GM12874 (cell line): ENCODE data around the gene C9orf50.

Source experiments
- CTCF ChIP-seq: IDR thresholded peaks from 2 replicates; pipeline ENCODE4 v1.5.1; 2011; ENCODE audit warnings: low read depth, mild to moderate bottlenecking, control low read depth, low read length, moderate library complexity; ENCODE audit not compliant: insufficient read depth

C9orf50 gene, protein sequence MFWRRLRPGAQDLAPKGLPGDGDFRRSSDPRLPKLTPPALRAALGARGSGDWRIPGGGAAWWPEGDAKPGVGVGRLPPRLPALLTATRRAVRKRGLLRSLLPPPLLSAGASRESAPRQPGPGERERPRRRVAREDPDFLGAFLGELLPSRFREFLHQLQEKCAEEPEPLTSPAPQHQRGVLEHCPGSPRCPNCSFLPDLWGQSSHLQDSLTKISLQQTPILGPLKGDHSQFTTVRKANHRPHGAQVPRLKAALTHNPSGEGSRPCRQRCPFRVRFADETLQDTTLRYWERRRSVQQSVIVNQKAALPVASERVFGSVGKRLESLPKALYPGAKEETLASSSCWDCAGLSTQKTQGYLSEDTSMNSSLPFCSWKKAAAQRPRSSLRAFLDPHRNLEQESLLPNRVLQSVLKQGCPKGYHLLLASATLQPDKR

DNA sequence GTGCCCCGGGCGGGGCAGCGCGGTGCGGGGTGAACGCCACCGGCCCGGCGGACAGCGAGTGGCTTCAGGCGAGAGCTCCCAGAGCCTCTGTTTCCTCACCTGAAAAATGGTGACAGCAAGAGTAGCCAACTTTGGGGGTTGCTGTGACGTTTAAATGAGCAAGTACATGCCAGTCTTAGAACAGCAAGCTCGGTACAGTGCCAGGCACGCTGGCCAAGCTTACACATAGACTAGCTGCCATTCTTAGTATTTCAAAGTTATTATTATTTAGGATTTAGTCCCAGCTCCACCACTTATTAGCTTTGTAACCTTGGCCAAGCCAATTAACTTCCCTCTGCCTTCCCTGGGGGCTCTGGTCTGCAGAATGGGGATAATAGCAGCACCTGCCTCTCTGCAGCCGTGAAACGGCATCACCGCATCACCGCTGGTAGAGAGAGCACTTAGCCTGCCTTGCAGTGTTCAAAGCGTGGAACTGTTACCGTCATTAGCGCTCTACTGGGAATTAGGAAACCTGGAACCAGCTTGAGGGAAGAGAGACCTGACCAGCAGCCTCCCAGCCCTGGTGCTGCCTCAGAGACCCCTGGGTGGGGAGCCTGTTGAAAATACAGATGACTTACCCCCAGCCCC is at the start of gene C9orf50:
Gene C9orf50 (minus strand): TSS at position 433 of the 627 bp plus-strand sequence. CDS start 527 bp downstream, outside the sequence.
- TF ChIP-seq CTCF = no peak

GRCh38 chr9:129669946-129670345 is 49.0 kb upstream of the C9orf50 start:
- TF ChIP-seq CTCF = no peak

DNA sequence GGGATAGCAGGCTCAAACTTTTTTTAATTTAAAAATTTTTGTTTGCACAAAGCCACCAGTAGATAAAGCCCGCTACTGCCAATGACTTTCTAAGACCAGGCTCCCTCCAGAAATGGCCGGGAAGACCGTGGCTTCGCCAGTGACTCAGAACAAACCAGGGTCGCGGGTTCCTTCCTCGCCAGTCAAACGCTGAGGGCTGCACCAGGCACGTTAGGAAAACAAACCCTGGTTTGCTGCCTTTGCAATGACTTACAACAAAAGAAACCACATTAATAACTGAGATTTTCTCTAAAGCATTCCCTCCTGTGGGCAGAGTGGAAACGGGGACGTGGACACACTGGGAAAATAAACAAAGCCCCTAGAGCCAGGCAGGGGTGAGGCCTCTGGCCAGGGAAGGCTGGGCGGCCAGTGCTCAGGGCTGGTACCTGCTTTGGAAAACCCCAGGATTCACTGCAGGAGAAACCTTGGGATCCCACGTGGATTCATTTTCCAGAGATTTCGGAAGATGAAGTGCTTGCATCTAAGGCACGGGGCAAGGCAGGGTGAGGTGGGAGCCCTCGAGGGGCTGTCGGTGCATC is 48.3 kb upstream of the C9orf50 start:
- no peak for TF ChIP-seq CTCF

- no peak for TF ChIP-seq CTCF
Observed at GRCh38 chr9:129667850-129668249, 46.9 kb upstream of the C9orf50 start.

- TF ChIP-seq CTCF = no peak
Observed at GRCh38 chr9:129667378-129667777, 46.5 kb upstream of the C9orf50 start.

- TF ChIP-seq CTCF = no peak
Observed at GRCh38 chr9:129666575-129666974, 45.7 kb upstream of the C9orf50 start.

DNA sequence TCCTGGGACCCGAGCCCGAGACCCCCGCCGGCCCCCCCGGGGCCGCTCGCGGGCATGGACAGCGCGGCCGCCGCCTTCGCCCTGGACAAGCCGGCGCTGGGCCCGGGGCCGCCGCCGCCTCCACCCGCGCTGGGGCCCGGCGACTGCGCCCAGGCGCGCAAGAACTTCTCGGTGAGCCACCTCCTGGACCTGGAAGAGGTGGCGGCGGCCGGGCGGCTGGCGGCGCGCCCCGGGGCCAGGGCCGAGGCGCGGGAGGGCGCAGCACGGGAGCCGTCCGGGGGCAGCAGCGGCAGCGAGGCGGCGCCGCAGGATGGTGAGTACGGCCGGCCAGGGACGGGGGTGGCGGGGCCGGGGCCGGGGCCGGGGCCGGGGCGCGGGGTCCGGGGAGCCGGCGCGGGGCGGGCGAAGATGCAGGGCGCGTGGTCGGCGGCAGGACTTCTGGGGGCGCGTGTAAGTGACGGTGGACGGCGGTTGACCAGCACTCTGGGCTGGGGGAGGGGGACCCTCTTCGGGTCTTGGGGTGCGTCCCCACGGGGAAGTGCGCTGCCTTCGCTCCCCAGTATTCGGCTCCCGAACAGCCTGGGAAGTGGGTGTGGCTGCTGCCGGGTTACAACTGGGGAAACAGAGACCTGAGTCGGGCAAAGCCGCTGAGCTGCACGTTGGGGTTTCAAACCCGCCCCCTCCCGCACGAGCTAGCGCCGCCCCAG is 45.1 kb upstream of the C9orf50 start:
- no peak for TF ChIP-seq CTCF
